H9 (cell line): ENCODE measurements around the gene TLX2. TPM values are rescaled to one million over a fixed set of nuclear protein-coding genes. Genes with fewer than 3 reads are reported as not detected.

Experiments
- DNase-seq: peaks from one replicate; pipeline ENCODE4 v3.0.0-alpha.2; 2017
- H2AFZ ChIP-seq: one replicate; pipeline ENCODE4 v1.6.1; 2013; ENCODE audit warnings: mild to moderate bottlenecking, low read length, control low read depth, moderate library complexity
- H2AK5ac ChIP-seq: 2 replicates; pipeline ENCODE4 v1.6.1; 2013; ENCODE audit warnings: low read length, control low read depth, mixed read lengths; ENCODE audit not compliant: insufficient read length
- H2BK120ac ChIP-seq: one replicate; pipeline ENCODE4 v1.6.1; 2013; ENCODE audit warnings: low read depth, mild to moderate bottlenecking, low read length, control low read depth, inconsistent platforms; ENCODE audit not compliant: poor library complexity, severe bottlenecking
- H2BK12ac ChIP-seq: 2 replicates; pipeline ENCODE4 v1.6.1; 2013; ENCODE audit warnings: low read length, control low read depth, mixed read lengths, low read depth; ENCODE audit not compliant: insufficient read length
- H2BK15ac ChIP-seq: 2 replicates; pipeline ENCODE4 v1.6.1; 2013; ENCODE audit warnings: low read depth, low read length, control low read depth
- H2BK20ac ChIP-seq: one replicate; pipeline ENCODE4 v1.6.1; 2013; ENCODE audit warnings: low read depth, mild to moderate bottlenecking, low read length, control low read depth, inconsistent platforms; ENCODE audit not compliant: poor library complexity, severe bottlenecking
- H2BK5ac ChIP-seq: 2 replicates; pipeline ENCODE4 v1.6.1; 2013; ENCODE audit warnings: low read length, control low read depth, mixed read lengths; ENCODE audit not compliant: insufficient read length
- H3K14ac ChIP-seq: 2 replicates; pipeline ENCODE4 v1.6.1; 2013; ENCODE audit warnings: low read length, control low read depth; ENCODE audit not compliant: insufficient read depth
- H3K18ac ChIP-seq: 2 replicates; pipeline ENCODE4 v1.6.1; 2013; ENCODE audit warnings: low read depth, mild to moderate bottlenecking, mixed read lengths, low read length, control low read depth; ENCODE audit not compliant: insufficient read length
- H3K23ac ChIP-seq: 2 replicates; pipeline ENCODE4 v1.6.1; 2013; ENCODE audit warnings: low read length, control low read depth, mixed read lengths, low read depth; ENCODE audit not compliant: insufficient read length
- H3K23me2 ChIP-seq: 2 replicates; pipeline ENCODE4 v1.6.1; 2013; ENCODE audit warnings: low read depth, mild to moderate bottlenecking, mixed read lengths, low read length, control low read depth; ENCODE audit not compliant: insufficient read length, poor library complexity, severe bottlenecking
- H3K27ac ChIP-seq: 2 replicates; pipeline ENCODE4 v1.5.1; 2013; ENCODE audit warnings: low read length, control low read depth, mixed read lengths, low read depth; ENCODE audit not compliant: insufficient read length
- H3K27me3 ChIP-seq: 2 replicates; pipeline ENCODE4 v1.6.1; 2013; ENCODE audit warnings: low read length, control low read depth, inconsistent platforms; ENCODE audit not compliant: insufficient read depth
- H3K4ac ChIP-seq: 2 replicates; pipeline ENCODE4 v1.6.1; 2013; ENCODE audit warnings: low read depth, mild to moderate bottlenecking, control low read depth, inconsistent platforms, low read length, moderate library complexity
- H3K4me1 ChIP-seq: 2 replicates; pipeline ENCODE4 v1.6.1; 2013; ENCODE audit warnings: low read length, control low read depth, inconsistent platforms; ENCODE audit not compliant: insufficient read depth
- H3K4me2 ChIP-seq: 2 replicates; pipeline ENCODE4 v1.6.1; 2013; ENCODE audit warnings: low read length, control low read depth, mixed read lengths; ENCODE audit not compliant: insufficient read length, insufficient read depth
- H3K56ac ChIP-seq: 2 replicates; pipeline ENCODE4 v1.6.1; 2013; ENCODE audit warnings: low read depth, mild to moderate bottlenecking, mixed read lengths, low read length, control low read depth; ENCODE audit not compliant: insufficient read length
- H3K79me1 ChIP-seq: 2 replicates; pipeline ENCODE4 v1.6.1; 2013; ENCODE audit warnings: low read depth, mild to moderate bottlenecking, moderate library complexity, low read length, control low read depth, inconsistent platforms; ENCODE audit not compliant: insufficient read depth, poor library complexity, severe bottlenecking
- H3K79me2 ChIP-seq: 2 replicates; pipeline ENCODE4 v1.6.1; 2013; ENCODE audit warnings: low read length, control low read depth, inconsistent platforms; ENCODE audit not compliant: insufficient read depth
- H3K9ac ChIP-seq: 2 replicates; pipeline ENCODE4 v1.6.1; 2013; ENCODE audit warnings: low read length, control low read depth, mixed read lengths; ENCODE audit not compliant: insufficient read length; ENCODE audit errors: extremely low read depth
- H3K9me3 ChIP-seq: one replicate; pipeline ENCODE4 v1.6.1; 2013; ENCODE audit warnings: low read depth, low read length, inconsistent platforms; ENCODE audit not compliant: control insufficient read depth
- H3T11ph ChIP-seq: one replicate; pipeline ENCODE4 v1.6.1; 2013; ENCODE audit warnings: mild to moderate bottlenecking, low read length, control low read depth, inconsistent platforms
- H4K20me1 ChIP-seq: one replicate; pipeline ENCODE4 v1.6.1; 2013; ENCODE audit not compliant: control insufficient read depth, insufficient read length, insufficient read depth
- H4K5ac ChIP-seq: 2 replicates; pipeline ENCODE4 v1.6.1; 2013; ENCODE audit warnings: low read depth, mild to moderate bottlenecking, mixed read lengths, low read length, control low read depth; ENCODE audit not compliant: insufficient read length
- H4K8ac ChIP-seq: replicated peaks from 2 replicates; pipeline ENCODE4 v1.6.1; 2013; ENCODE audit warnings: low read length, control low read depth, mixed read lengths, low read depth; ENCODE audit not compliant: insufficient read length
- H4K91ac ChIP-seq: 2 replicates; pipeline ENCODE4 v1.6.1; 2013; ENCODE audit warnings: low read depth, mild to moderate bottlenecking, moderate library complexity, mixed read lengths, low read length, control low read depth; ENCODE audit not compliant: insufficient read length
- H3K27ac Mint-ChIP-seq, 3 experiments: 2 replicates in 2 of 3; 3 replicates in 1 of 3; pipeline ENCODE4 v1.8.0; 2020 to 2021; ENCODE audit warnings: mixed read lengths in 3 of 3, mild to moderate bottlenecking in 1 of 3, moderate library complexity in 1 of 3
- H3K27me3 Mint-ChIP-seq: 2 replicates; pipeline ENCODE4 v1.8.0; 2021; ENCODE audit warnings: low read depth, mild to moderate bottlenecking, moderate library complexity, mixed read lengths
- H3K36me3 Mint-ChIP-seq, 3 experiments: 2 replicates in 2 of 3; 3 replicates in 1 of 3; pipeline ENCODE4 v1.8.0; 2020 to 2021; ENCODE audit warnings: low read depth in 3 of 3, mixed read lengths in 3 of 3; ENCODE audit not compliant: insufficient read depth in 1 of 3
- H3K4me1 Mint-ChIP-seq, 2 experiments: 2 replicates each; pipeline ENCODE4 v1.8.0; 2020; ENCODE audit warnings: mixed read lengths in 2 of 2
- H3K4me3 Mint-ChIP-seq, 2 experiments: 2 replicates in 1 of 2; 3 replicates in 1 of 2; pipeline ENCODE4 v1.8.0; 2020 to 2021; ENCODE audit warnings: mild to moderate bottlenecking in 2 of 2, mixed read lengths in 2 of 2, moderate library complexity in 1 of 2
- H3K9me3 Mint-ChIP-seq, 2 experiments: 2 replicates in 1 of 2; 3 replicates in 1 of 2; pipeline ENCODE4 v1.8.0; 2020; ENCODE audit warnings: mild to moderate bottlenecking in 2 of 2, mixed read lengths in 2 of 2, moderate library complexity in 1 of 2
- WGBS: extraction: QIAGEN DNeasy Blood & Tissue Kit; methylation state at CpG from one replicate; pipeline ENCODE4 v1.1.7; 2013; ENCODE audit warnings: missing lambda C conversion rate, low lambda C conversion rate, mixed read lengths; ENCODE audit not compliant: insufficient read length; ENCODE audit errors: extremely low coverage; 5-methylcytosine and 5-hydroxymethylcytosine counted together
- total RNA-seq: library from RNA; stranded (reverse); gene quantifications from 2 replicates; pipeline ENCODE4 v1.2.1, GENCODE V29; 2021
- TF ChIP-seq, protein P1 (sequence below): fragments of 200-600 bp; sonication (generic); conservative IDR thresholded peaks from 3 replicates; pipeline ENCODE4 v1.8.0; 2021; ENCODE audit warnings: antibody characterized with exemption, mild to moderate bottlenecking

TLX2 gene
- total RNA-seq, 1 experiment from 2014 or later: 0.20 TPM

DNA sequence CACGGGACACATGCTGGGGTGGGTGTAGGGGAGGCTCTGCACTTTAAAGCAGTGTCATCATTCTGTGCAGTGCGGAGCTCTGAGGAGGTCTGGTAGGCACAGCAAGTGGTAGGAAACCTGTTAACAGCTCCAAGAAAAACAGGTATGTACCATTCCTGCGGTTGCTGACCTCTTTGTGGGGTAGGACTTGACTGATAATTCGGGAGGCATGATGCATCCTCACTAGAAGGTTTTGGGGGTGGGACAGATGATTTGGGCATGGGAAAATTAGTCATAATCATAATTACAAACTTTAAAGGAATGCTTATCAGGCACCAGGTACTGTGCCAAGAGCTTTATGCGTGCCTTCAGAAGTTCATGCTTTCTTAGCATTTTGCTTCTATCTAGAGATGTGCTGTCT lies 50.0 kb downstream of the TLX2 start:
- Histone ChIP-seq H2AK5ac (no peak overlapping the region), H3K27ac (no peak overlapping the region), H3K23me2 (no peaks in the 10 kb centered on the region), H3K9ac (no peak overlapping the region), H4K5ac (no peak overlapping the region), H3K79me1 (no peaks in the 10 kb centered on the region), H3K4me1 (0 out of 2 replicates have a peak, but pooled peaks cover 3% of the 10 kb centered on the region), H2BK5ac (no peak overlapping the region), H2BK15ac (no peak overlapping the region), H4K91ac (no peak overlapping the region), H3K4me2 (no peak overlapping the region), H3K14ac (no peak overlapping the region), H3K9me3 (no peaks in the 10 kb centered on the region), H2BK12ac (no peak overlapping the region), H2BK20ac (no peak overlapping the region), H3T11ph (no peak overlapping the region), H3K18ac (no peak overlapping the region), H3K4ac (no peak overlapping the region), H3K23ac (no peak overlapping the region), H4K8ac (no peak overlapping the region), H2BK120ac (no peak overlapping the region), H4K20me1 (no peaks in the 10 kb centered on the region), H3K27me3 (no peaks in the 10 kb centered on the region), H3K56ac (no peak overlapping the region), H2AFZ (no peak overlapping the region), H3K79me2 (no peaks in the 10 kb centered on the region)
- Mint-ChIP-seq H3K4me1 (peaks cover 9 to 14% of the 10 kb centered on the region in 2 experiments), H3K36me3 (no peaks in the 10 kb centered on the region), H3K27ac (no peak overlapping the region; a peak in 1 of 7 replicates), H3K4me3 (no peak overlapping the region), H3K27me3 (peaks cover 22% of the 10 kb centered on the region), H3K9me3 (no peaks in the 10 kb centered on the region)
- no CpG with 5 or more reads among the region's 5 CpGs for WGBS
- TF ChIP-seq, protein P1, sequence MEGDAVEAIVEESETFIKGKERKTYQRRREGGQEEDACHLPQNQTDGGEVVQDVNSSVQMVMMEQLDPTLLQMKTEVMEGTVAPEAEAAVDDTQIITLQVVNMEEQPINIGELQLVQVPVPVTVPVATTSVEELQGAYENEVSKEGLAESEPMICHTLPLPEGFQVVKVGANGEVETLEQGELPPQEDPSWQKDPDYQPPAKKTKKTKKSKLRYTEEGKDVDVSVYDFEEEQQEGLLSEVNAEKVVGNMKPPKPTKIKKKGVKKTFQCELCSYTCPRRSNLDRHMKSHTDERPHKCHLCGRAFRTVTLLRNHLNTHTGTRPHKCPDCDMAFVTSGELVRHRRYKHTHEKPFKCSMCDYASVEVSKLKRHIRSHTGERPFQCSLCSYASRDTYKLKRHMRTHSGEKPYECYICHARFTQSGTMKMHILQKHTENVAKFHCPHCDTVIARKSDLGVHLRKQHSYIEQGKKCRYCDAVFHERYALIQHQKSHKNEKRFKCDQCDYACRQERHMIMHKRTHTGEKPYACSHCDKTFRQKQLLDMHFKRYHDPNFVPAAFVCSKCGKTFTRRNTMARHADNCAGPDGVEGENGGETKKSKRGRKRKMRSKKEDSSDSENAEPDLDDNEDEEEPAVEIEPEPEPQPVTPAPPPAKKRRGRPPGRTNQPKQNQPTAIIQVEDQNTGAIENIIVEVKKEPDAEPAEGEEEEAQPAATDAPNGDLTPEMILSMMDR: no peak
- DNase-seq: no peak
